ENCODE measurements around the gene KRTAP22-2.

Gene KRTAP22-2

DNA sequence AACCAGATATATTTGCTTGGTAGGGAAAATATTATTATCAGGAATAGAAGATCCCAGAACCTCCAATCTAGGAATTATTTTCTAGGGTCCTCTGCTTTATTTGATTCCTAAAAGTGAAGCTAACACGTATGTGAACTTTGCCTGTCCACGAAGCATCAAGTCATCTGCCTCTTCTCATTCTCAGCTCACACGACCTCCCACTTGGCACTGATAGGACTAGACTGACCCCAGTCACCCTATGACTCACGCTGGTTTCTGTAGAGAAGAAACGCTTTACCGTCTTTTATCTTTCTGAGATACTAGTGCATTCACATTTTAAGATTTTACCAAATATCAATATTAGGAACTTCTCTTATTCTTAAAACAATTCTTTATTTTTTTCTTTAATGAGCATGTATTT lies 27.1 kb downstream of the KRTAP22-2 start:
- no peak for DNase-seq (ENCODE audit: low read depth in 2 of 2)

GRCh38 chr21:30561957-30562356 lies 28.2 kb downstream of the KRTAP22-2 start:
- no peak for DNase-seq (ENCODE audit: low read depth in 2 of 2)

DNA sequence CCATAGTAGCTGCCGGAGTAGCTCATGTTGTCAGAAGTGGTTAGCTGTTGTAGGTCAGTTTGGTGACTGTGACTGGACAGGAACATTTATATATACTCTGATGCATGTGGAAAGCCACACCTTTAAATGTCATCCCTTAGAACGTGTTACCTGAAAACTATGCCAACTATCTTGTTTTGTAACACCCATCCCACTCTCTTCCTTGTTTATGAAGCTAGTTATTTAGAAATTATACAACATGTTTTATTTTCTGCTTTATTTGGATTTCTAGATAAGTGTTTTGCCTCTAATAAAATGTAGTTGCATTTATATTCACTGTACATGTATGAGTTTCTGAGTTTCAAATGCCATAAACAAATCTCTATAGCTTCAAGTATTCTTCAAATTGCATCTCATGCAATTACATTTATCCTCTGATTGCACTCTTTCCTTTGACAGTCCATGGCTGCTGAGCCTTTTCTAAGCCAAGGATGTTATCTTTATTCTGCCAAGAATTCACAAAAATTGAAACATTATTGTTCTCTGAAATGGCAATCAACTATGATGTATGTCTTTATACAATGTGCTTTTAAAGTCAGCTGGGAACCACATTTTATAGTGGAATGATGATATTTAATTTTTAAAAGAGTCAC lies 28.8 kb downstream of the KRTAP22-2 start, which contains the start of gene KRTAP19-7:
KRTAP19-7 (minus strand) TSS at position 51 of the 632 bp plus-strand sequence; CDS start at position 26, 25 bp downstream.
- DNase-seq (ENCODE audit: low read depth in 2 of 2), result no peak

GRCh38 chr21:30555095-30555494 lies 35.1 kb downstream of the KRTAP22-2 start:
- no peak for DNase-seq (ENCODE audit: low read depth in 2 of 2)

GRCh38 chr21:30552782-30553181 lies 37.4 kb downstream of the KRTAP22-2 start:
- DNase-seq (ENCODE audit: low read depth in 2 of 2), result no peak

GRCh38 chr21:30541764-30542163 lies 48.4 kb downstream of the KRTAP22-2 start, which contains the start of gene KRTAP19-6:
Gene KRTAP19-6 (minus strand): TSS chr21:30541864. CDS start chr21:30541833, 31 bp downstream.
- no peak for DNase-seq (ENCODE audit: low read depth in 2 of 2)

Data from fibroblast of skin of left biceps (primary cell).